ENCODE measurements around the gene BCL2.

GRCh38 chr18:63150942-63151421 is 168.6 kb downstream of the BCL2 start:
- TF ChIP-seq, protein P1, sequence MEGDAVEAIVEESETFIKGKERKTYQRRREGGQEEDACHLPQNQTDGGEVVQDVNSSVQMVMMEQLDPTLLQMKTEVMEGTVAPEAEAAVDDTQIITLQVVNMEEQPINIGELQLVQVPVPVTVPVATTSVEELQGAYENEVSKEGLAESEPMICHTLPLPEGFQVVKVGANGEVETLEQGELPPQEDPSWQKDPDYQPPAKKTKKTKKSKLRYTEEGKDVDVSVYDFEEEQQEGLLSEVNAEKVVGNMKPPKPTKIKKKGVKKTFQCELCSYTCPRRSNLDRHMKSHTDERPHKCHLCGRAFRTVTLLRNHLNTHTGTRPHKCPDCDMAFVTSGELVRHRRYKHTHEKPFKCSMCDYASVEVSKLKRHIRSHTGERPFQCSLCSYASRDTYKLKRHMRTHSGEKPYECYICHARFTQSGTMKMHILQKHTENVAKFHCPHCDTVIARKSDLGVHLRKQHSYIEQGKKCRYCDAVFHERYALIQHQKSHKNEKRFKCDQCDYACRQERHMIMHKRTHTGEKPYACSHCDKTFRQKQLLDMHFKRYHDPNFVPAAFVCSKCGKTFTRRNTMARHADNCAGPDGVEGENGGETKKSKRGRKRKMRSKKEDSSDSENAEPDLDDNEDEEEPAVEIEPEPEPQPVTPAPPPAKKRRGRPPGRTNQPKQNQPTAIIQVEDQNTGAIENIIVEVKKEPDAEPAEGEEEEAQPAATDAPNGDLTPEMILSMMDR (IDR thresholded peaks at IDR 0.05), result no peak
- no peak for TF ChIP-seq ZFX (IDR thresholded peaks at IDR 0.05; ENCODE audit: borderline replicate concordance)
